Activated T-cell treated with anti-CD3 and anti-CD28 coated beads, Interleukin-2, amount 50 U/mL, for 24 hours (primary cell): ENCODE measurements around the gene MDH1.
"Not testable (repeated sequence)": the region's sequence is repeated elsewhere in the genome, so short reads cannot be mapped to it uniquely, and the experiment has no call there.

ENCODE experiments used
- DNase-seq: peaks from one replicate; pipeline ENCODE4 v3.0.0-alpha.2; 2020
- H3K27ac Mint-ChIP-seq: 2 replicates; pipeline ENCODE4 v1.8.0; 2020; ENCODE audit warnings: mild to moderate bottlenecking, mixed read lengths
- H3K27me3 Mint-ChIP-seq: 2 replicates; pipeline ENCODE4 v1.8.0; 2020; ENCODE audit warnings: mixed read lengths
- H3K36me3 Mint-ChIP-seq: 2 replicates; pipeline ENCODE4 v1.8.0; 2020; ENCODE audit warnings: low read depth, mixed read lengths
- H3K4me1 Mint-ChIP-seq: 2 replicates; pipeline ENCODE4 v1.8.0; 2020; ENCODE audit warnings: low read depth, mixed read lengths
- H3K4me3 Mint-ChIP-seq: 2 replicates; pipeline ENCODE4 v1.8.0; 2020; ENCODE audit warnings: mild to moderate bottlenecking, moderate library complexity, mixed read lengths
- H3K9me3 Mint-ChIP-seq: 2 replicates; pipeline ENCODE4 v1.8.0; 2020; ENCODE audit warnings: mixed read lengths

The MDH1 gene

GRCh38 chr2:63588385-63589147, at the start of gene MDH1, which contains the start of gene WDPCP:
Gene MDH1 (plus strand): TSS chr2:63588963. CDS start chr2:63589044, 81 bp downstream.
Gene WDPCP (minus strand): TSS chr2:63588477. CDS start chr2:63588271, 206 bp downstream.
- Mint-ChIP-seq H3K27me3 (no peaks in the 10 kb centered on the region), H3K9me3 (no peaks in the 10 kb centered on the region), H3K4me3 (peak within 1 kb of the TSS; percentile 95), H3K36me3 (peaks cover 49% of the 10 kb centered on the region), H3K4me1 (peaks cover 42% of the 10 kb centered on the region), H3K27ac (peak within 1 kb of the TSS; percentile 96)
- peak; percentile 92 for DNase-seq

DNA sequence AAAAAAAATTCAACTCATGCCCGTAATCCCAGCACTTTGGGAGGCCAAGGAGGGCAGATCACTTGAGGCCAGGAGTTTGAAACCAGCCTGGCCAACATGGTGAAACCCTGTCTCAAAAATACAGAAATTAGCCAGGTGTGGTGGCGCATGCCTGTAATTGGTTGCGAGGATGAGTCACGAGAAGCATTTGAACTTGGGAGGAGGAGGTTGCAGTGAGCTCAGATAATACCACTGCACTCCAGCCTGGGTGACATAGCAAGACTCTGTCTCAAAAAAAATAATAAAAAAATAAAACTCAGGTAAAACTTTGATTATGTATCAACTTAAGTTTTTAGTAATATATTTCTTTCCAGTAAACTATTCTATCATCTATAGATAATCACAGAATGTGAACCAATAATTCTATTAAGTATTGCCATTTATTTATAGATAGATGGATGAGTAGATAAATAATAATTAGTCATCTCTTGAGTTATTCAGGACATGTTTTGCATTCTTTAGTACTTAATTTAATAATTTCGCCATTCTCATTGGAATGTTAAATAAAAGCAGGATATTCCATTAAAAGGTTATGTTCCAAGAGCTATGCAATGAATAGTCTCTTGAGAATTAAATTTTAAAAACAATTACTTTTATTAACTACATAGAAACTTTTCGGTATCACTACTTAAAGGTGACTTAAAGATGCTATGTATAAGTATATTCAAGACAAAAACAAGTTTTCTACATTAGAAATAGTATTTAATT, 49.2 kb upstream of the MDH1 start:
- peaks cover 12% of the 10 kb centered on the region for H3K36me3 Mint-ChIP-seq
- peaks cover 6% of the 10 kb centered on the region for H3K9me3 Mint-ChIP-seq
- H3K4me3 Mint-ChIP-seq, result no peak overlapping the region
- no peak overlapping the region for H3K27ac Mint-ChIP-seq
- DNase-seq, result no peak
- H3K4me1 Mint-ChIP-seq, result no peaks in the 10 kb centered on the region
- no peaks in the 10 kb centered on the region for H3K27me3 Mint-ChIP-seq

DNA sequence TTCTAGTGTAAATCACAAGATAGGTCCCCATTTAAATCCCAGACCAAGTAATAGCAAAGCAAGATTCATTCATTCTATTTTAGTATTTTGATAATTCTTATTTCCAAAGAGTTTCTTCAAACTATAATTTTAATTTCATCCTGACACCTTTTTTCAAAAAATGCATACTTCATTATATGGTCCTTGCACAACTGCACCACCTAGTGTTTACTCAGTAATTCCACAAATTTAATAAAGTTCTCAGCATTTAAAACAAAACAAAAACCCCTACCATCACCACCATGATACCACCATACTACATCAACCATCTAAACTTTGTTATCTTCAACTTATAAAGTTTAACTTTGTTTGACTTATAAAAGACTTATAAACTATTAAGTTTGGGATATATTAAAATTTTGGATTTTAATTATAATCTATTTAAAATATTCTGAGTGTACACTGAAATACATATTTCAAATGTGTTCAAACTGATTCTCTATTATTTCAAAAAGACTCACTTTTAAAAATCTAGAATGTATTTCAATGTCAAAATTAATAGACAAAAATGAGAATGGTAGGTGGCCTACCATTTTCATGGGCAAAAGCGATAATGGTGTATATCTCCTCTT, 44.6 kb upstream of the MDH1 start:
- Mint-ChIP-seq H3K27ac (no peak overlapping the region), H3K36me3 (peaks cover 5% of the 10 kb centered on the region), H3K4me1 (no peaks in the 10 kb centered on the region), H3K4me3 (no peak overlapping the region), H3K27me3 (no peaks in the 10 kb centered on the region), H3K9me3 (peaks cover 8% of the 10 kb centered on the region)
- DNase-seq, result no peak

GRCh38 chr2:63545023-63545422, 43.7 kb upstream of the MDH1 start:
- DNase-seq, result no peak
- H3K36me3 Mint-ChIP-seq, result peaks cover 5% of the 10 kb centered on the region
- peaks cover 8% of the 10 kb centered on the region for H3K9me3 Mint-ChIP-seq
- H3K4me3 Mint-ChIP-seq, result no peak overlapping the region
- H3K27me3 Mint-ChIP-seq, result no peaks in the 10 kb centered on the region
- no peak overlapping the region for H3K27ac Mint-ChIP-seq
- H3K4me1 Mint-ChIP-seq, result no peaks in the 10 kb centered on the region

GRCh38 chr2:63553049-63553448, 35.7 kb upstream of the MDH1 start:
- H3K9me3 Mint-ChIP-seq, result peaks cover 14% of the 10 kb centered on the region
- H3K27me3 Mint-ChIP-seq, result no peaks in the 10 kb centered on the region
- H3K27ac Mint-ChIP-seq, result no peak overlapping the region
- peaks cover 13% of the 10 kb centered on the region for H3K4me1 Mint-ChIP-seq
- DNase-seq, result no peak
- H3K4me3 Mint-ChIP-seq, result no peak overlapping the region
- peaks cover 34% of the 10 kb centered on the region for H3K36me3 Mint-ChIP-seq

DNA sequence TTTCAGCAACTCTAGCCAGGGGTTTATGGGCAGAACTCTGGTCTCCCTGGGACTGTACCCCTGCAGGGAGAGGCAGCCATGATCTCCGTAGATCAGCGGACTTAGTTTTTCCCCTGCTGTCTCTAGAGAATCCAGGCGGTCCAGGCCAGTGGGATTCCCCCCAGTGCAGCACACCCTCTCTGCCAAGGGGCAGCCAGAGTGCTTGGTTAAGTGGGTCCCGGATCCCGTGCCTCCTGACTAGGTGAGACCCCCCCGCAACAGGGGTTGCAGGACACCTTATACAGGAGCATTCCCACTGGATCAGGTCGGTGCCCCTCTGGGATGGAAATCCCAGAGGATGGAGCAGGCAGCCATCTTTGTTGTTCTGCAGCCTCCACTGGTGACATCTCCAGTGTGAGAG, 33.5 kb upstream of the MDH1 start:
- Mint-ChIP-seq H3K27ac (no peak overlapping the region), H3K4me3 (no peak overlapping the region), H3K4me1 (peaks cover 11% of the 10 kb centered on the region), H3K9me3 (peaks cover 25% of the 10 kb centered on the region), H3K36me3 (peaks cover 52% of the 10 kb centered on the region), H3K27me3 (no peaks in the 10 kb centered on the region)
- no peak for DNase-seq

DNA sequence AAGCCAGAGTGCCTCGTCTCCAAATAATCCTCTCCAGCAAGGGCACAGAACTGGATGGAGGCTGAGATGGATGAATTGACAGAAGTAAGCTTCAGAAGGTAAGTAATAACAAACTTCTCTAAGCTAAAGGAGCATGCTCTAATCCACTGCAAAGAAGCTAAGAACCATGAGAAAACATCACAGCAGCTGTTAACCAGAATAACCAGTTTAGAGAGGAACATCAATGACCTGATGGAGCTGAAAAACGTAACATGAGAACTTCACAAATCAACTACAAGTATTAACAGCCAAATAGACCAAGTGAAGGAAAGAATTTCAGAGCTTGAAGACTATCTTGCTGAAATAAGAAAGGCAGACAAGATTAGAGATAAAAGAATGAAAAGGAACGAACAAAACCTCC, 32.8 kb upstream of the MDH1 start:
- H3K27me3 Mint-ChIP-seq, result no peaks in the 10 kb centered on the region
- H3K4me3 Mint-ChIP-seq, result no peak overlapping the region
- peaks cover 58% of the 10 kb centered on the region for H3K36me3 Mint-ChIP-seq
- H3K27ac Mint-ChIP-seq, result no peak overlapping the region
- no peak for DNase-seq
- H3K9me3 Mint-ChIP-seq, result peaks cover 25% of the 10 kb centered on the region
- H3K4me1 Mint-ChIP-seq, result peaks cover 10% of the 10 kb centered on the region

GRCh38 chr2:63557819-63558218, 30.9 kb upstream of the MDH1 start:
- Mint-ChIP-seq H3K9me3 (peaks cover 30% of the 10 kb centered on the region), H3K36me3 (peaks cover 68% of the 10 kb centered on the region), H3K4me1 (peaks cover 14% of the 10 kb centered on the region)
- H3K27me3 Mint-ChIP-seq, H3K27ac Mint-ChIP-seq, DNase-seq, H3K4me3 Mint-ChIP-seq: not testable (repeated sequence)

DNA sequence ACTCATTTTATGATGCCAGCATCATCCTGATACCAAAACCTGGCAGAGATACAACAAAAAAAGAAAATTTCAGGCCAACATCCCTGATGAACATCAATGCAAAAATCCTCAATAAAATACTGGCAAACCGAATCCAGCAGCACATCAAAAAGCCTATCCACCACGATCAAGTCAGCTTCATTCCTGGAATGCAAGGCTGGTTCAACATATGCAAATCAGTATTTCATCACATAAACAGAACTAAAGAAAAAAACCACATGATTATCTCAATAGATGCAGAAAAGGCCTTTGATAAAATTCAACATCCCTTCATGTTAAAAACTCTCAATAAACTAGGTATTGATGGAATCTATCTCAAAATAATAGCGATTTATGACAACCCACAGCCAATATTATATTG, 29.8 kb upstream of the MDH1 start:
- H3K4me1 Mint-ChIP-seq, result peaks cover 14% of the 10 kb centered on the region
- H3K9me3 Mint-ChIP-seq, result peaks cover 30% of the 10 kb centered on the region
- H3K27me3 Mint-ChIP-seq, H3K4me3 Mint-ChIP-seq, DNase-seq, H3K27ac Mint-ChIP-seq: not testable (repeated sequence)
- H3K36me3 Mint-ChIP-seq, result peaks cover 73% of the 10 kb centered on the region

DNA sequence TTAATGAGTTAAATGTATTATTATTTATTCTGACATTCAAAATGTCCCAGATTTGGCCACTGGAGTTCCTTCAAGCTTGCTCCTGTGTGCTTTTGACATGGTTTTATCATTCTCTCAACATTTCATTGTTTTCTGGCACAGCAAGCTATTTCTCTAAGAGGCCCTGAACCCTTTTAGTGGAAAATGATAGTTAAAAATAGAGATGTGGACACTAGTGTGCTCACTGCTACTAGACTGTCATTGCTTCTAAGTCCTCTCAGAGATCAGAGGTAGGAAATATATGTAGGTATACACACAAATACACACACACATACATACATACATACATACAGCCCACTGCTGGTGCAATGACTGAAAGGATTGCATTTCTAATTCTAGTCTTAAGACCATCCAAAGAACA, 26.0 kb upstream of the MDH1 start:
- H3K4me1 Mint-ChIP-seq, result peaks cover 7% of the 10 kb centered on the region
- peaks cover 67% of the 10 kb centered on the region for H3K36me3 Mint-ChIP-seq
- H3K27me3 Mint-ChIP-seq, result no peaks in the 10 kb centered on the region
- no peak overlapping the region for H3K4me3 Mint-ChIP-seq
- DNase-seq, result no peak
- peaks cover 31% of the 10 kb centered on the region for H3K9me3 Mint-ChIP-seq
- no peak overlapping the region for H3K27ac Mint-ChIP-seq

- no peak for DNase-seq
- Mint-ChIP-seq H3K9me3 (peaks cover 37% of the 10 kb centered on the region), H3K27ac (no peak overlapping the region), H3K4me1 (no peaks in the 10 kb centered on the region), H3K4me3 (no peak overlapping the region), H3K36me3 (peaks cover 56% of the 10 kb centered on the region), H3K27me3 (no peaks in the 10 kb centered on the region)
Observed at GRCh38 chr2:63569740-63570139, 19.0 kb upstream of the MDH1 start.

- peaks cover 48% of the 10 kb centered on the region for H3K36me3 Mint-ChIP-seq
- no peaks in the 10 kb centered on the region for H3K27me3 Mint-ChIP-seq
- H3K4me1 Mint-ChIP-seq, result no peaks in the 10 kb centered on the region
- peaks cover 33% of the 10 kb centered on the region for H3K9me3 Mint-ChIP-seq
- H3K4me3 Mint-ChIP-seq, result no peak overlapping the region
- no peak for DNase-seq
- no peak overlapping the region for H3K27ac Mint-ChIP-seq
Observed at GRCh38 chr2:63571291-63571690, 17.5 kb upstream of the MDH1 start.

GRCh38 chr2:63572001-63572400, 16.8 kb upstream of the MDH1 start:
- H3K27me3 Mint-ChIP-seq, result no peaks in the 10 kb centered on the region

GRCh38 chr2:63573026-63573425, 15.7 kb upstream of the MDH1 start:
- not testable (repeated sequence) for DNase-seq, H3K4me3 Mint-ChIP-seq, H3K4me1 Mint-ChIP-seq, H3K27me3 Mint-ChIP-seq, H3K27ac Mint-ChIP-seq
- Mint-ChIP-seq H3K9me3 (peaks cover 23% of the 10 kb centered on the region), H3K36me3 (peaks cover 37% of the 10 kb centered on the region)

More at GRCh38 chr2:63572001-63572400, 16.8 kb upstream of the MDH1 start:
- peaks cover 29% of the 10 kb centered on the region for H3K9me3 Mint-ChIP-seq
- H3K4me1 Mint-ChIP-seq, result no peaks in the 10 kb centered on the region
- DNase-seq, result no peak
- no peak overlapping the region for H3K27ac Mint-ChIP-seq
- H3K36me3 Mint-ChIP-seq, result peaks cover 44% of the 10 kb centered on the region
- H3K4me3 Mint-ChIP-seq, result no peak overlapping the region
